ENCODE measurements around the gene VMO1.

- no peak for TF ChIP-seq POLR2A (IDR thresholded peaks at IDR 0.05)
- TF ChIP-seq CTCF (IDR thresholded peaks at IDR 0.05 in 4 of 5, conservative IDR thresholded peaks at IDR 0.05 in 1 of 5), result no peak
Observed at GRCh38 chr17:4834681-4835020, 48.5 kb upstream of the VMO1 start.
